Measurements from ENCODE around the gene FAM210A.
"Not testable (repeated sequence)": the region's sequence is repeated elsewhere in the genome, so short reads cannot be mapped to it uniquely, and the experiment has no call there.

Gene FAM210A, protein sequence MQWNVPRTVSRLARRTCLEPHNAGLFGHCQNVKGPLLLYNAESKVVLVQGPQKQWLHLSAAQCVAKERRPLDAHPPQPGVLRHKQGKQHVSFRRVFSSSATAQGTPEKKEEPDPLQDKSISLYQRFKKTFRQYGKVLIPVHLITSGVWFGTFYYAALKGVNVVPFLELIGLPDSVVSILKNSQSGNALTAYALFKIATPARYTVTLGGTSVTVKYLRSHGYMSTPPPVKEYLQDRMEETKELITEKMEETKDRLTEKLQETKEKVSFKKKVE

GRCh38 chr18:13726232-13726971, at the start of gene FAM210A, which contains the start of gene RNMT:
FAM210A (minus strand) TSS chr18:13726558; CDS start chr18:13682077, 44,481 bp downstream.
RNMT (plus strand) TSS chr18:13726673; CDS start chr18:13731518, 4,845 bp downstream.
- peak; percentile 91 for DNase-seq (ENCODE audit: low read depth)

GRCh38 chr18:13775058-13775457, 48.7 kb upstream of the FAM210A start:
- DNase-seq (ENCODE audit: low read depth) = no peak

GRCh38 chr18:13762690-13763439, 36.5 kb upstream of the FAM210A start:
- DNase-seq (ENCODE audit: low read depth) = no peak

DNA sequence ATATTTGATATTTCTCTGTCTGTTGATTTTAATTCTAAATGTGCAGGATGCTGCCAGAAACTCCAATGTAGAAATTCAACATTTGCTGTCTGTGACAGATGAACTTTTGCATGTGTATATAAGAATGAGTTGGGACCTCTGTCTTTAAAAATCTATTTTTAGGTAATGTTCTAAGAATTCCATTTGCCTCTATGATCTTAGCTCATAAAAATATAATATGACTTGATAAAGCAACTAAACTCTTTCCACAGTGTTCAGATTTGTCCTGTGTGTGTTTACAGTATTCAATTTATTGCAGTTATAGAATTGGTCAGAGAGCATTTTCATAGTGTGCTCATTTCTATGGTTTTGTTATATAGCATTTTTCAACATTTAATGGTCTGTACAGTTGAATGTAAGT, 33.7 kb upstream of the FAM210A start:
- DNase-seq (ENCODE audit: low read depth) = no peak

GRCh38 chr18:13758622-13759021, 32.3 kb upstream of the FAM210A start:
- no peak for DNase-seq (ENCODE audit: low read depth)

GRCh38 chr18:13756671-13757070, 30.3 kb upstream of the FAM210A start:
- no peak for DNase-seq (ENCODE audit: low read depth)

DNA sequence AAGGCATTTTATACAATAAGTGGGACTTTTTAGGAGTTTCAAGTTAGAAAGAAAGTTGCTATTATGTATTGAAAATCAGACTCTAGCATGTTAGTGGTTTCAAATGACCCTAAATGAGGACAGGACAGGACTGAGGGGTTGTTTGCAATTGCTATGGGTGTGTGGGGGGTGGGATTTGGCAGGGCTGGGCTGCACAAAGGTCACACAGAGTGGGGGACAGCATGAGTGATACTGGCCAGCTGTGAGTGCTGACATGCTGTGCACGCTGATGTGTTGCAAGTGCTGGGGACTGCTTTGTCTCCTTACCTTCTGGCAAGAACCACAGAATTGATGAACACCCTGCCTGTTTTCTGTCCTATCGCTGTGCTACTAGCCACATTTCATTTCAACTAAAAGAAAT, 29.9 kb upstream of the FAM210A start:
- no peak for DNase-seq (ENCODE audit: low read depth)

- DNase-seq (ENCODE audit: low read depth) = not testable (repeated sequence)
These were observed 25.2 kb upstream of the FAM210A start for GRCh38 chr18:13751599-13751998.

DNA sequence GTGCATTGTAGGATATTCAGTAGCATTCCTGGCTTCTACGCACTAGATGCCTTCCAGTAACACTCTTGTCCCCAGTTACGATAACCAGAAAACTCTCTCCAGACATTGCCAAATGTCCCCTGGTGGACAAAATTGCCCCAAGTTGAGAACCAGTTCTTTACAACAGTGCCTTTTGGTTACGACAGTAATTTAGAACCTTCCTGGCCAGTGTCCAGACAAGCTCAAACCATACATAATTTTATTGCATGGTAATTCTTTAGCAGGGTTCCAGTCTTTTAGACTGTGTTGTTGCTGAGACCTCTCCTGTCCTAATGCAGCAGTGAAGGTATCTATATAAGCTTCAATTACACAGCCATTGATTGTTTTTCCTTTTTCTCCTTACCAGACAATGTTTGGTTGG, 20.3 kb upstream of the FAM210A start:
- no peak for DNase-seq (ENCODE audit: low read depth)

- no peak for DNase-seq (ENCODE audit: low read depth)
These were observed 19.3 kb upstream of the FAM210A start for GRCh38 chr18:13745696-13746095.

GRCh38 chr18:13735681-13736080, 9.3 kb upstream of the FAM210A start:
- no peak for DNase-seq (ENCODE audit: low read depth)

DNA sequence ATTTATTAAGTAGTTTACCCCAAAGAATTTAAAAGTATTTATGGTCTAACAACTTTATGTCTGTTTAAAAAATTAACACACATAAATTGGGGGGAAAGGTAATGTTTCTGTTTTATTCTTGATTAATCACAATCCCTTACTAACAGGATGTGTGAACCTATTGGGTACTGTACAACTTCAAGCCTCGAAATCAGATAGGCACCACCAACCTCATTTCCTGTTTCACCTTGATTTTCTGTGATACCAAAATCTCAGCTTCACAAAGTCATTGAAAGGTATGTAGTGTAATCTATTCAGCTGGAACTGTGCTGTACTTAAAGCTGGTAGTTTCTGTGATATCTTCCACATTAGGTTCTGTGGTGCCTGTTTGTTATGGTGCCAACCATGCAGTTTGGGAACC, 4.1 kb upstream of the FAM210A start:
- no peak for DNase-seq (ENCODE audit: low read depth)

- peak; percentile 12 for DNase-seq (ENCODE audit: low read depth)
These were observed 594 bp upstream of the FAM210A start for GRCh38 chr18:13726972-13727331.

- DNase-seq (ENCODE audit: low read depth) = no peak
These were observed 659 bp downstream of the FAM210A start for GRCh38 chr18:13725566-13726231.

DNA sequence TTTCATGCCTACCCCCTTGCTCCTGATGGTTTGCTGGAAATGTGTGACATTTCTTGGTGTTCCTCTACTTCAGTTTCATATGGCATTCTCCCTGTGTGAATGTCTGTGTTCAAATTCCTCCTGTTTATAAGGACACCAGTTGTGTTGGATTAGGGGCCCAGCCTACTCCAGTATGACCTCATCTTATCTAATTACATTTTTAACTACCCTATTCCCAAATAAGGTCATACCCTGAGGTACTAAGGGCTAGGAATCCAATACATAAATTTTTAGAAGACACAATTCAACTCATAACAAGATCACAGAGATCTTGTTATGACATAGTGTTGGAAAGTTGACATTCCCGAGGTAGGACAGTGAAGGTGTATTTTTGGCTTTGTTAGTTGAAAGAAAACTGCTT, 5.5 kb downstream of the FAM210A start:
- no peak for DNase-seq (ENCODE audit: low read depth)

GRCh38 chr18:13720123-13720522, 6.2 kb downstream of the FAM210A start:
- DNase-seq (ENCODE audit: low read depth) = no peak

DNA sequence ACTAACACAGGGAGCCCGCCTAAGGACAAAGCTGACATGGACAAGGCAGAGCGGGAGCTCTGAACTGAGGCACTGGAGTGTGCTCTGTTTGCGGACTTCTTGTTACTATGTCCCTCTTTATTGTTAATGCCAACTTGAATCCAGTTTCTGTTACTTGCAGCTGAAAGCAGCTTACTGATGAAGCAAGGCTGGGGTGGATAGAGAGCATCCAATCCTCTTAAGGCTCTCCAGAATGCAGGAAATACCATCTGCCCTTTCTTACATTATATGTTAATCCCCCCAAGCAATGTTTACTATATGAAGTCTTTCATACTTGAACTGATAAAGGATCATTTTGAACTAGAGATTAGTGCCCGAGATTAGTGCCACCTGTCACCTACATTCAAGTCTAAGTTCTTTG, 9.4 kb downstream of the FAM210A start:
- no peak for DNase-seq (ENCODE audit: low read depth)

DNA sequence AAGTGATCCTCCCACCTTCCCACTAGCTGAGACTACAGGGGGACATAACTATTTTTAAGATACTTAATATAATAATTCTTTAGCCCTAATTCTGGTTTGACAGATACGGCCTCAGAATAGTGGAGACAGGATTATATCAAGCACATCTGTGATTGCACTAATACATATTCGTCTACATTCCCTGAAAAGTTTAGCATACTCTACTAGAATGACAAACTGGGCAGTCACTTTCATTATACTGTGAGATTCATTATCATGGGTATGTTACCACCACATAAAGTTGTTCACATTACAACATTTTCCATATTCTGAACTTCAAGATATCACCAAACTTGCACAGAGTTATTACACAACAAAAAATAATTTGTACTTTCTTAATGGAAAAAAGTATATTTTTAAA, 11.0 kb downstream of the FAM210A start:
- DNase-seq (ENCODE audit: low read depth) = no peak

DNA sequence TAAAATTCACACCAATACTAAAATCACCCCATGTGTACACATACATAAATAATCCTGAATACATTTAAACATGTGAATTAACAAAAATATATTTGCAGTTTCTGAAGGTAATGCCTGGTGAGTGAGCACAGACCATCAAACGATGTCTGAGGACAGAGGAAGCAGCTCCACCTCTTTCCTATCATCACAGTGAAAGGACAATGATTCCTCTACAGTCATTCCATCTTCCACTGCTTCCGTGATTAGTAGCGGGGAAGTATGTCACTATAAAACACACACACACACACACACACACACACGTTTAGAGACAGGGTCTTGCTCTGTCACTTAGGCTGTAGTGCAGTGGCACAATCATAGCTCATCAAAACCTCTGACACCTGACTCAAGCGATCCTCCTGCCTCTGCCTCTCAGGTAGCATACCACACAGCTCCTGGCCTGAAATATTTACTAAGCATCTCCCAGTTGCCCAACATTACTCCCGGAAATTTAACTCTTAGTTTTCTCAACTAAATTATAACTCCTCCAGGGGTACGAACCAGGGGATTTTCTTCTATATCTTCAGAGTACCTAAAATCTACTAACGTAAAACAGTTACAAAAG, 12.8 kb downstream of the FAM210A start:
- no peak for DNase-seq (ENCODE audit: low read depth)

DNA sequence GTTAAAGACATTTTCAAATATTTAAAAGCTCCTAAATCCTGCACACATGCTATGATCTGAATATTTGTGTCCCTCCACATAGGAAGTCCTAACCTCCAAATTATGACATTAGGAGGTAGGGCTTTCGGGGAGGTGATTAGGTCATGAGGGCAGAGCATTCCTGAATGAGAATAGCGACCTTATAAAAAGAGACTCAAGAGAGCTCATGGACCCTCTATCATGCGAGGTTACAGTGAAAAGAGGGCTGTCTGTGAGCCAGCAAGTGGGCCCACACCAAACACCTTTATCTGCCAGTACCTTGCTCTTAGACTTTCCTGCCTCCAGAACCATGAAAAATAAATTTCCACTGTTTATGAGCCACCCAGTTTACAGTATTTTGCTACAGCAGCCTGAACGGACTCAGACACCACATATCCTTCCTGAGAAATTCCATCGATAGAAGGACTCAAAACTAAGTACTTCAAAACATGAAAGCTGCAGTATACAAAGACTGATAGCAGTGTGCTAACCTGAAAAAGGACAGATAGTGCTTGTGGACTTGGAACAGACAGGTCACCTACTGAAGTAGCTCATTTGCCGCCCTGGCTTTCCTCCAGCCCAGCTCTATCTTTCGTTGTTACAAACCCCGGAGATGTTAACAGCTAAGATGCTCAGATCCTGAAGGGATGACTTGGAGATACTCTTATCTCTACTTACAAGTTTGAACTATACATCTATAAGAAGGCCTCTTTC, 13.8 kb downstream of the FAM210A start:
- DNase-seq (ENCODE audit: low read depth) = no peak

- no peak for DNase-seq (ENCODE audit: low read depth)
These were observed 15.9 kb downstream of the FAM210A start for GRCh38 chr18:13710414-13710831.

Measured in activated T-helper 9 cell treated with anti-CD3 and anti-CD28 coated beads, Interleukin-2, amount 50 U/mL, for 16 hours (primary cell).